Keratinocyte (primary cell): ENCODE results near the gene GPX2. TPM values are rescaled to one million over a fixed set of nuclear protein-coding genes. Genes with fewer than 3 reads are reported as not detected.

Experiments
- DNase-seq: peaks from one replicate; pipeline ENCODE4 v3.0.0-alpha.2; 2011; ENCODE audit warnings: low read depth, missing footprints, low spot score
- FAIRE-seq: peaks from 2 replicates; lab custom pipeline; 2011; peaks lifted over from hg19 to GRCh38; lab: Jason Lieb, UNC
- H2AFZ ChIP-seq: 2 replicates; pipeline ENCODE4 v1.6.0; 2012; ENCODE audit warnings: low read length, control low read depth, inconsistent platforms; ENCODE audit not compliant: control insufficient read depth
- H3K27ac ChIP-seq: 2 replicates; pipeline ENCODE4 v1.5.1; 2011; ENCODE audit warnings: low read length; ENCODE audit not compliant: control insufficient read depth, insufficient read depth
- H3K27me3 ChIP-seq: 3 replicates; pipeline ENCODE4 v1.6.0; 2011; ENCODE audit warnings: low read length; ENCODE audit not compliant: control insufficient read depth, insufficient read depth; ENCODE audit errors: extremely low read depth
- H3K36me3 ChIP-seq, 2 experiments: 2 replicates in 1 of 2; 3 replicates in 1 of 2; pipeline ENCODE4 v1.5.1; 2011; ENCODE audit warnings: low read length in 2 of 2, mild to moderate bottlenecking in 1 of 2; ENCODE audit not compliant: control insufficient read depth in 2 of 2, insufficient read depth in 2 of 2; ENCODE audit errors: extremely low read depth in 1 of 2
- H3K4me1 ChIP-seq: 3 replicates; pipeline ENCODE4 v1.5.1; 2011; ENCODE audit warnings: low read length; ENCODE audit not compliant: control insufficient read depth, insufficient read depth; ENCODE audit errors: extremely low read depth
- H3K4me2 ChIP-seq: 3 replicates; pipeline ENCODE4 v1.6.0; 2011; ENCODE audit warnings: low read depth, low read length; ENCODE audit not compliant: control insufficient read depth, insufficient read depth; ENCODE audit errors: extremely low read depth
- H3K4me3 ChIP-seq, 3 experiments: fragments of 200-600 bp in 1 of 3; sonication (generic) in 1 of 3; 2 replicates in 2 of 3; 3 replicates in 1 of 3; pipeline ENCODE4 v1.5.1; 2011 to 2016; ENCODE audit warnings: low read length in 3 of 3, mild to moderate bottlenecking in 3 of 3, control low read depth in 2 of 3, inconsistent platforms in 1 of 3, low read depth in 1 of 3, mixed read lengths in 1 of 3, mixed run types in 1 of 3, moderate library complexity in 1 of 3; ENCODE audit not compliant: control insufficient read depth in 2 of 3, insufficient read depth in 2 of 3; ENCODE audit errors: extremely low read depth in 1 of 3
- H3K79me2 ChIP-seq: 2 replicates; pipeline ENCODE4 v1.6.0; 2012; ENCODE audit warnings: low read length; ENCODE audit not compliant: control insufficient read depth, insufficient read depth
- H3K9ac ChIP-seq: 3 replicates; pipeline ENCODE4 v1.6.0; 2011; ENCODE audit warnings: low read length; ENCODE audit not compliant: control insufficient read depth, insufficient read depth; ENCODE audit errors: extremely low read depth
- H3K9me1 ChIP-seq: 3 replicates; pipeline ENCODE4 v1.6.0; 2011; ENCODE audit warnings: low read length; ENCODE audit not compliant: control insufficient read depth, insufficient read depth; ENCODE audit errors: extremely low read depth
- H3K9me3 ChIP-seq: 2 replicates; pipeline ENCODE4 v1.5.1; 2012; ENCODE audit warnings: low read depth, low read length; ENCODE audit not compliant: control insufficient read depth
- H4K20me1 ChIP-seq: 3 replicates; pipeline ENCODE4 v1.6.0; 2011; ENCODE audit warnings: low read length; ENCODE audit not compliant: control insufficient read depth, insufficient read depth; ENCODE audit errors: extremely low read depth
- EZH2 ChIP-seq: IDR thresholded peaks from one replicate; pipeline ENCODE4 v1.6.1; 2012; ENCODE audit warnings: inconsistent platforms, mild to moderate bottlenecking, low read length, moderate library complexity
- dilution Hi-C: fragments of 300-500 bp; cut with MboI; formaldehyde crosslinking; loops from one replicate; pipeline ENCODE4 v1.7.0; 2020; ENCODE audit warnings: low sequenced_read_pairs; ENCODE audit not compliant: extremely low pct_ligation_motif_present
- polyA plus RNA-seq, 5 experiments: library from polyadenylated mRNA; depleted of rRNA in 3 of 5; stranded (reverse) in 3 of 5; stranded (forward) in 1 of 5; unstranded in 1 of 5; fragments of >200 nt; gene quantifications; 1 replicate in 1 of 5; 2 replicates in 3 of 5; 3 replicates in 1 of 5; pipeline versions ENCODE4 v1.2.1 to v1.2.3, GENCODE V29; 2011 to 2012; ENCODE audit warnings: missing spikeins in 2 of 5, low read depth in 1 of 5, low replicate concordance in 1 of 5
- TF ChIP-seq, protein P1 (sequence below), 3 experiments: IDR thresholded peaks in 1 of 3; conservative IDR thresholded peaks in 1 of 3; optimal IDR thresholded peaks in 1 of 3; 2 replicates in 2 of 3; 3 replicates in 1 of 3; pipeline versions ENCODE3 to v1.5.1; 2011; ENCODE audit warnings: low read length in 3 of 3, mild to moderate bottlenecking in 3 of 3, moderate library complexity in 2 of 3, control low read depth in 1 of 3, inconsistent platforms in 1 of 3; ENCODE audit not compliant: insufficient read depth in 2 of 3; ENCODE audit errors: extremely low read depth in 1 of 3

GPX2 gene
- polyA plus RNA-seq, 1 donor (not counting 4 experiments of a cell fraction or from before 2014, with no cell fraction given), result 47.0 TPM

DNA sequence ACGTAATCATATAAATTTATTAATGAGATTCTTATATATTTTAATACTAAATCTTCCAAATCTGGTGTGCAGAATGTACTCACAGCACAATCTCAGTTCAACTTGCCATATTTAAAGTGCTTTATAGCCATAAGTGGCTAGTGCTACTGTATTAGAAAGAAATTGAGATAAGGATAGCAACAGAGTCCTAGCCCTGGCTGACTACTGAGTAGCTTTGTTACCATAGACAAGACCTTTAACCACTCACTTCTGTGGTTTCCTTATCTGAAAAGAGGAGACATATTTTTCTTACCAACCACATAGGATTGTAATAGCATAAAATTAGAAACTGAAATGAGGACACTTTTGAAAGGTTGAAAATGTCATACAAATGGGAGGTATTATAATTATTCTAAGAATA, 30.3 kb downstream of the GPX2 start:
- no peak overlapping the region for H2AFZ ChIP-seq
- no peaks in the 10 kb centered on the region for H3K36me3 ChIP-seq
- no peak overlapping the region for H3K4me2 ChIP-seq
- dilution Hi-C loops, result no loop called here
- no peaks in the 10 kb centered on the region for H4K20me1 ChIP-seq
- H3K9me3 ChIP-seq, result no peaks in the 10 kb centered on the region
- no peak overlapping the region for H3K27ac ChIP-seq
- no peak for TF ChIP-seq EZH2
- TF ChIP-seq, protein P1, sequence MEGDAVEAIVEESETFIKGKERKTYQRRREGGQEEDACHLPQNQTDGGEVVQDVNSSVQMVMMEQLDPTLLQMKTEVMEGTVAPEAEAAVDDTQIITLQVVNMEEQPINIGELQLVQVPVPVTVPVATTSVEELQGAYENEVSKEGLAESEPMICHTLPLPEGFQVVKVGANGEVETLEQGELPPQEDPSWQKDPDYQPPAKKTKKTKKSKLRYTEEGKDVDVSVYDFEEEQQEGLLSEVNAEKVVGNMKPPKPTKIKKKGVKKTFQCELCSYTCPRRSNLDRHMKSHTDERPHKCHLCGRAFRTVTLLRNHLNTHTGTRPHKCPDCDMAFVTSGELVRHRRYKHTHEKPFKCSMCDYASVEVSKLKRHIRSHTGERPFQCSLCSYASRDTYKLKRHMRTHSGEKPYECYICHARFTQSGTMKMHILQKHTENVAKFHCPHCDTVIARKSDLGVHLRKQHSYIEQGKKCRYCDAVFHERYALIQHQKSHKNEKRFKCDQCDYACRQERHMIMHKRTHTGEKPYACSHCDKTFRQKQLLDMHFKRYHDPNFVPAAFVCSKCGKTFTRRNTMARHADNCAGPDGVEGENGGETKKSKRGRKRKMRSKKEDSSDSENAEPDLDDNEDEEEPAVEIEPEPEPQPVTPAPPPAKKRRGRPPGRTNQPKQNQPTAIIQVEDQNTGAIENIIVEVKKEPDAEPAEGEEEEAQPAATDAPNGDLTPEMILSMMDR (optimal IDR thresholded peaks at IDR 0.05 in 1 of 3, IDR thresholded peaks at IDR 0.05 in 1 of 3, conservative IDR thresholded peaks at IDR 0.05 in 1 of 3; ENCODE audit: extremely low read depth in 1 of 3, insufficient read depth in 2 of 3, low read length in 3 of 3), result no peak
- H3K79me2 ChIP-seq, result peaks cover 29% of the 10 kb centered on the region
- DNase-seq (no peak), FAIRE-seq (no peak)
- H3K4me3 ChIP-seq, result no peak overlapping the region
- no peaks in the 10 kb centered on the region for H3K9me1 ChIP-seq
- no peaks in the 10 kb centered on the region for H3K27me3 ChIP-seq
- H3K9ac ChIP-seq, result no peak overlapping the region
- peaks cover 14% of the 10 kb centered on the region for H3K4me1 ChIP-seq

DNA sequence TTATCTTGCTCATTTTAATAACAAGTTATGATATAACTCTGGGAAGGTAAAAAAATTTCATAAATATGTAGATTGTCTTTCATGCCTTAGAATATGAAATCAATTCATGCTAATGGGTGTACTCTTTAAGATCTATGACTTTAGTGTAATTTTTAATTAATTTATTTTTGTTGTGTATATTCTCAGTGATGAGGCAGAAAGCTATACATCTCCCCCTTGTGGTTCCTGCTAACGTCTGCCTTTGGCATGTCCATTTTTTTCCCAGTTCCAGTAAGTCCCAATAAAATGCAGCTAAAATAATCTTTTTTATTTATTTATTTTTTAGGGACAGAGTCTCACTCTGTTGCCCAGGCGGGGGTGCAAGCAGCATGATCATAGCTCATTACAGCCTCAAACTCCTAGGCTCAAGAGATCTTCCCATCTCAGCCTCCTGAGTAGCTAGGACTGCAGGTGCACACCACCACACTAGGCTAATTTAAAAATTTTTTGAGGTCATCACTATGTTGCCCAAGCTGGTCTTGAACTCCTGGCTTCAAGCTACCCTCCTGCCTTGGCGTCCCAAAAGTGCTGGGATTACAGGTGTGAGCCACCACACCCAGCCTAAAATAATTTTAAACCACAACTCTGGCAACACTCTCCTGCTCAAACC, 31.6 kb downstream of the GPX2 start:
- peaks cover 17% of the 10 kb centered on the region for H3K79me2 ChIP-seq
- TF ChIP-seq, protein P1 (optimal IDR thresholded peaks at IDR 0.05 in 1 of 3, IDR thresholded peaks at IDR 0.05 in 1 of 3, conservative IDR thresholded peaks at IDR 0.05 in 1 of 3; ENCODE audit: extremely low read depth in 1 of 3, insufficient read depth in 2 of 3, low read length in 3 of 3), result peak; percentile 48 to 57 (median 54)
- no peak for TF ChIP-seq EZH2
- H3K9ac ChIP-seq, result no peak overlapping the region
- no peak overlapping the region for H3K4me3 ChIP-seq
- no peak for DNase-seq
- peaks cover 12% of the 10 kb centered on the region for H3K4me1 ChIP-seq
- H3K9me3 ChIP-seq, result no peaks in the 10 kb centered on the region
- dilution Hi-C loops, result no loop called here
- no peaks in the 10 kb centered on the region for H3K27me3 ChIP-seq
- no peaks in the 10 kb centered on the region for H3K9me1 ChIP-seq
- H2AFZ ChIP-seq, result no peak overlapping the region
- no peak for FAIRE-seq
- H3K36me3 ChIP-seq, result no peaks in the 10 kb centered on the region
- H3K27ac ChIP-seq, result no peak overlapping the region
- no peaks in the 10 kb centered on the region for H4K20me1 ChIP-seq
- H3K4me2 ChIP-seq, result no peak overlapping the region
